A673 (cell line): Measurements from ENCODE around the gene RAMP1. TPM values are rescaled to one million over a fixed set of nuclear protein-coding genes. Genes with fewer than 3 reads are reported as not detected.

Experiments used
- BruUV-seq: library from RNA; stranded (reverse); fragments of 400-500 nt; replicated peaks from 2 replicates; lab custom pipeline; 2021; lab: Mats Ljungman, UMichigan
- CTCF ChIA-PET: fragments of 300-600 bp; sonication (Branson Sonifier 250); formaldehyde crosslinking; loops from one replicate; lab custom pipeline; 2022; ENCODE audit warnings: antibody characterized with exemption; lab: Charles Lee
- POLR2A ChIA-PET: fragments of 300-600 bp; sonication (Branson Sonifier 250); formaldehyde crosslinking; loops from one replicate; lab custom pipeline; 2022; ENCODE audit warnings: antibody characterized with exemption; ENCODE audit not compliant: low non-redundant PET; lab: Charles Lee
- DNase-seq: peaks from one replicate; pipeline ENCODE4 v3.0.0-alpha.2; 2015; ENCODE audit warnings: low spot score
- H3K27ac ChIP-seq: fragments of 200-600 bp; sonication (generic); 2 replicates; pipeline ENCODE4 v1.5.1; 2016; ENCODE audit warnings: mixed run types, low read depth, mild to moderate bottlenecking, mixed read lengths, antibody characterized with exemption, low read length; ENCODE audit not compliant: poor library complexity, severe bottlenecking
- H3K27me3 ChIP-seq: fragments of 200-600 bp; sonication (generic); replicated peaks from 2 replicates; pipeline ENCODE4 v1.6.1; 2017; ENCODE audit warnings: mixed run types, low read depth, mild to moderate bottlenecking, mixed read lengths, antibody characterized with exemption, low read length; ENCODE audit not compliant: insufficient read depth, poor library complexity
- H3K36me3 ChIP-seq: fragments of 200-600 bp; sonication (generic); 2 replicates; pipeline ENCODE4 v1.6.1; 2016; ENCODE audit warnings: mixed run types, mild to moderate bottlenecking, mixed read lengths, antibody characterized with exemption, low read length; ENCODE audit not compliant: insufficient read depth, poor library complexity, severe bottlenecking
- H3K4me1 ChIP-seq: fragments of 200-600 bp; sonication (generic); 2 replicates; pipeline ENCODE4 v1.6.1; 2017; ENCODE audit warnings: mixed run types, mild to moderate bottlenecking, mixed read lengths, antibody characterized with exemption, low read length; ENCODE audit not compliant: insufficient read depth, poor library complexity, severe bottlenecking
- H3K4me3 ChIP-seq: fragments of 200-600 bp; sonication (generic); 2 replicates; pipeline ENCODE4 v1.5.1; 2016; ENCODE audit warnings: low read depth, mixed run types, mild to moderate bottlenecking, mixed read lengths, low read length; ENCODE audit not compliant: poor library complexity, severe bottlenecking
- H3K9me3 ChIP-seq: fragments of 200-600 bp; sonication (generic); 2 replicates; pipeline ENCODE4 v1.6.1; 2016; ENCODE audit warnings: mixed run types, low read depth, mild to moderate bottlenecking, mixed read lengths, antibody characterized with exemption, low read length; ENCODE audit not compliant: poor library complexity, severe bottlenecking
- CTCF ChIP-seq: fragments of 300-800, 200-600 bp; sonication (generic); conservative IDR thresholded peaks from 2 replicates; pipeline ENCODE4 v1.5.1; 2017; ENCODE audit warnings: low read depth, mild to moderate bottlenecking, antibody characterized with exemption, low read length, moderate library complexity, mixed read lengths
- EZH2 ChIP-seq: fragments of 200-600 bp; sonication (generic); IDR thresholded peaks from 2 replicates; pipeline ENCODE4 v1.6.1; 2017; ENCODE audit warnings: borderline replicate concordance, low read depth, mild to moderate bottlenecking, mixed read lengths, antibody characterized with exemption, low read length; ENCODE audit not compliant: poor library complexity, severe bottlenecking
- intact Hi-C: fragments of 100-400 bp; cut with micrococcal nuclease; formaldehyde crosslinking; loops from one replicate; pipeline ENCODE4 v1.10.0; 2022; ENCODE audit not compliant: unreplicated experiment
- total RNA-seq: library from RNA; stranded (reverse); gene quantifications from 2 replicates; pipeline ENCODE4 v1.2.3, GENCODE V29; 2021

Gene RAMP1
- total RNA-seq, 1 experiment from 2014 or later = 24.8 TPM

GRCh38 chr2:237870754-237871651, 11.6 kb downstream of the RAMP1 start:
- no peak for TF ChIP-seq EZH2
- TF ChIP-seq CTCF = no peak
- BruUV-seq = no TSS peak
- H3K4me1 ChIP-seq = peaks cover 3% of the 10 kb centered on the region

GRCh38 chr2:237872178-237872887, 12.9 kb downstream of the RAMP1 start:
- CTCF ChIA-PET = no interaction called here
- H3K27me3 ChIP-seq = no peaks in the 10 kb centered on the region
- H3K4me1 ChIP-seq = no peaks in the 10 kb centered on the region
- TF ChIP-seq CTCF = no peak
- no peak for TF ChIP-seq EZH2
- POLR2A ChIA-PET = no interaction called here
- H3K27ac ChIP-seq = no peak overlapping the region
- no TSS peak for BruUV-seq
- H3K9me3 ChIP-seq = no peaks in the 10 kb centered on the region
- intact Hi-C loops = no loop called here
- H3K4me3 ChIP-seq = no peak overlapping the region
- DNase-seq = no peak
- H3K36me3 ChIP-seq = no peaks in the 10 kb centered on the region

More at GRCh38 chr2:237870754-237871651, 11.6 kb downstream of the RAMP1 start:
- Histone ChIP-seq H3K36me3 (no peaks in the 10 kb centered on the region), H3K9me3 (no peaks in the 10 kb centered on the region), H3K27me3 (no peaks in the 10 kb centered on the region), H3K27ac (no peak overlapping the region), H3K4me3 (no peak overlapping the region)
- ChIA-PET CTCF (no interaction called here), POLR2A (no interaction called here)
- intact Hi-C loops = no loop called here
- no peak for DNase-seq

GRCh38 chr2:237873421-237873831, 14.0 kb downstream of the RAMP1 start:
- Histone ChIP-seq H3K4me3 (no peak overlapping the region), H3K27me3 (no peaks in the 10 kb centered on the region), H3K4me1 (peaks cover 1% of the 10 kb centered on the region), H3K27ac (no peak overlapping the region), H3K9me3 (no peaks in the 10 kb centered on the region), H3K36me3 (no peaks in the 10 kb centered on the region)
- ChIA-PET POLR2A (no interaction called here), CTCF (no interaction called here)
- TF ChIP-seq CTCF (no peak), EZH2 (no peak)
- BruUV-seq = no TSS peak
- intact Hi-C loops = no loop called here
- no peak for DNase-seq
